ENCODE data around the gene DOCK6. TPM values are rescaled to one million over a fixed set of nuclear protein-coding genes. Genes with fewer than 3 reads are reported as not detected.

DOCK6 gene
- total RNA-seq, 1 experiment from 2014 or later: 57.9 TPM

DNA sequence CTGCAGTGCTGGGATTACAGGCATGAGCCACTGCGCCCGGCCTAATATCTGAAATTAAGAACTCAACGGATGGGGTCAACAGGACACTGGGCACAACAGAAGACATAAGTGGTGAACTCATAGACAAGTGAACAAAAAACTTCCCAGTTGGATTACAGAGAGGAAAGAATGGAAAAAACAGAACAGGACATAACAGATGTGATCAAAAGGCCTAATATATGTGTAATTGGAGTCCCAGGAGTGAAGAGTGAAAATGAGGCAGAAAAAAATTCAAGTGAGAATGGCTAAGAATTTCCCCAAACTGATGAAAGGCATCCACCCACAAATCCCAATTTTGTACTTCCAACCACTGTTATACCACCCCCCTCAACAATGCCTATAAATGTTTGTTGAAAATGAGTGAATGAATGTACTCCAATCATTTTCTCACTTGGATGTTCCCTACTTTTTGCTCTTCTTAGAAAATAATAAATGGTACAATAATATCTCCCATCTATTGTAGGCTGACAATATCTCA lies 41.2 kb downstream of the DOCK6 start:
- Histone ChIP-seq H3K4me2 (ENCODE audit: insufficient read depth, insufficient read length, low read length) (no peak overlapping the region), H3K14ac (ENCODE audit: insufficient read depth, low read length) (no peak overlapping the region), H3K79me2 (ENCODE audit: insufficient read depth, low read length) (no peaks in the 10 kb centered on the region), H2AFZ (ENCODE audit: low read length) (no peak overlapping the region), H3K23me2 (ENCODE audit: insufficient read length, low read depth, low read length, poor library complexity, severe bottlenecking) (no peaks in the 10 kb centered on the region), H3K79me1 (ENCODE audit: insufficient read depth, low read depth, low read length, poor library complexity, severe bottlenecking) (no peaks in the 10 kb centered on the region), H3K56ac (ENCODE audit: insufficient read length, low read depth, low read length) (no peak overlapping the region), H2BK12ac (ENCODE audit: insufficient read length, low read depth, low read length) (no peak overlapping the region), H3T11ph (ENCODE audit: low read length) (no peak overlapping the region), H4K20me1 (ENCODE audit: control insufficient read depth, insufficient read depth, insufficient read length) (no peaks in the 10 kb centered on the region), H2BK20ac (ENCODE audit: low read depth, low read length, poor library complexity, severe bottlenecking) (no peak overlapping the region), H3K9ac (ENCODE audit: extremely low read depth, insufficient read length, low read length) (no peak overlapping the region), H4K5ac (ENCODE audit: insufficient read length, low read depth, low read length) (no peak overlapping the region), H2BK120ac (ENCODE audit: low read depth, low read length, poor library complexity, severe bottlenecking) (no peak overlapping the region), H3K27ac (ENCODE audit: insufficient read length, low read depth, low read length) (no peak overlapping the region), H3K23ac (ENCODE audit: insufficient read length, low read depth, low read length) (no peak overlapping the region), H2BK15ac (ENCODE audit: low read depth, low read length) (no peak overlapping the region), H3K9me3 (ENCODE audit: control insufficient read depth, low read depth, low read length) (peaks cover 6% of the 10 kb centered on the region), H2AK5ac (ENCODE audit: insufficient read length, low read length) (no peak overlapping the region), H2BK5ac (ENCODE audit: insufficient read length, low read length) (no peak overlapping the region), H4K8ac (replicated peaks; ENCODE audit: insufficient read length, low read depth, low read length) (no peak overlapping the region), H3K18ac (ENCODE audit: insufficient read length, low read depth, low read length) (no peak overlapping the region), H4K91ac (ENCODE audit: insufficient read length, low read depth, low read length) (no peak overlapping the region), H3K4ac (ENCODE audit: low read depth, low read length) (no peak overlapping the region), H3K27me3 (ENCODE audit: insufficient read depth, low read length) (no peaks in the 10 kb centered on the region), H3K4me1 (ENCODE audit: insufficient read depth, low read length) (no peaks in the 10 kb centered on the region)
- TF ChIP-seq, protein P1, sequence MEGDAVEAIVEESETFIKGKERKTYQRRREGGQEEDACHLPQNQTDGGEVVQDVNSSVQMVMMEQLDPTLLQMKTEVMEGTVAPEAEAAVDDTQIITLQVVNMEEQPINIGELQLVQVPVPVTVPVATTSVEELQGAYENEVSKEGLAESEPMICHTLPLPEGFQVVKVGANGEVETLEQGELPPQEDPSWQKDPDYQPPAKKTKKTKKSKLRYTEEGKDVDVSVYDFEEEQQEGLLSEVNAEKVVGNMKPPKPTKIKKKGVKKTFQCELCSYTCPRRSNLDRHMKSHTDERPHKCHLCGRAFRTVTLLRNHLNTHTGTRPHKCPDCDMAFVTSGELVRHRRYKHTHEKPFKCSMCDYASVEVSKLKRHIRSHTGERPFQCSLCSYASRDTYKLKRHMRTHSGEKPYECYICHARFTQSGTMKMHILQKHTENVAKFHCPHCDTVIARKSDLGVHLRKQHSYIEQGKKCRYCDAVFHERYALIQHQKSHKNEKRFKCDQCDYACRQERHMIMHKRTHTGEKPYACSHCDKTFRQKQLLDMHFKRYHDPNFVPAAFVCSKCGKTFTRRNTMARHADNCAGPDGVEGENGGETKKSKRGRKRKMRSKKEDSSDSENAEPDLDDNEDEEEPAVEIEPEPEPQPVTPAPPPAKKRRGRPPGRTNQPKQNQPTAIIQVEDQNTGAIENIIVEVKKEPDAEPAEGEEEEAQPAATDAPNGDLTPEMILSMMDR (conservative IDR thresholded peaks at IDR 0.05): no peak
- no CpG with 5 or more reads among the region's 3 CpGs for WGBS (ENCODE audit: extremely low coverage, insufficient read length, low lambda C conversion rate)
- Mint-ChIP-seq H3K36me3 (ENCODE audit: insufficient read depth in 1 of 3, low read depth in 3 of 3) (peaks cover 33 to 56% (median 53%) of the 10 kb centered on the region in 3 experiments), H3K27ac (no peak overlapping the region), H3K4me3 (no peak overlapping the region), H3K9me3 (peaks cover 13 to 16% of the 10 kb centered on the region in 2 experiments), H3K4me1 (no peaks in the 10 kb centered on the region), H3K27me3 (ENCODE audit: low read depth) (no peaks in the 10 kb centered on the region; the same call in 1 of the 2 replicates)
- DNase-seq: no peak

Measured in H9 (cell line).